Caco-2 (cell line): ENCODE data around the gene RGS7. TPM values are rescaled to one million over a fixed set of nuclear protein-coding genes. Genes with fewer than 3 reads are reported as not detected.

Experiments
- BruUV-seq: library from RNA; stranded (reverse); fragments of 400-500 nt; replicated peaks from 2 replicates; lab custom pipeline; 2021; lab: Mats Ljungman, UMichigan
- CTCF ChIA-PET: fragments of 300-600 bp; sonication (Branson Sonifier 250); formaldehyde crosslinking; loops from one replicate; lab custom pipeline; 2022; ENCODE audit warnings: antibody characterized with exemption; lab: Charles Lee
- POLR2A ChIA-PET: fragments of 300-600 bp; sonication (Branson Sonifier 250); formaldehyde crosslinking; loops from one replicate; lab custom pipeline; 2022; ENCODE audit warnings: antibody characterized with exemption; lab: Charles Lee
- DNase-seq, 2 experiments: peaks; one replicate each; pipeline versions ENCODE4 v3.0.0 to v3.0.0-alpha.2; 2020 to 2022
- H3K27me3 ChIP-seq: replicated peaks from 2 replicates; pipeline ENCODE4 v1.6.0; 2011; ENCODE audit warnings: low read length; ENCODE audit not compliant: control insufficient read depth, insufficient read depth
- H3K36me3 ChIP-seq: 2 replicates; pipeline ENCODE4 v1.5.1; 2011; ENCODE audit warnings: low read length; ENCODE audit not compliant: control insufficient read depth, insufficient read depth
- H3K4me1 ChIP-seq: fragments of 250-450 bp; sonication (Bioruptor Pico); 2 replicates; pipeline ENCODE4 v1.5.1; 2020; ENCODE audit warnings: mild to moderate bottlenecking
- H3K4me3 ChIP-seq: 2 replicates; pipeline ENCODE4 v1.5.1; 2011; ENCODE audit warnings: low read depth, mild to moderate bottlenecking, control low read depth, low read length
- H3K9me3 ChIP-seq: fragments of 250-450 bp; sonication (Bioruptor Pico); 2 replicates; pipeline ENCODE4 v1.5.1; 2020; ENCODE audit warnings: mild to moderate bottlenecking, moderate library complexity
- H3K27ac Mint-ChIP-seq: one replicate; pipeline ENCODE4 v1.8.0; 2022; ENCODE audit warnings: mixed read lengths; ENCODE audit not compliant: unreplicated experiment
- H3K27me3 Mint-ChIP-seq: one replicate; pipeline ENCODE4 v1.8.0; 2022; ENCODE audit warnings: mixed read lengths; ENCODE audit not compliant: insufficient read depth, unreplicated experiment
- H3K36me3 Mint-ChIP-seq: one replicate; pipeline ENCODE4 v1.8.0; 2022; ENCODE audit warnings: mild to moderate bottlenecking, mixed read lengths; ENCODE audit not compliant: insufficient read depth, unreplicated experiment
- H3K4me1 Mint-ChIP-seq: one replicate; pipeline ENCODE4 v1.8.0; 2022; ENCODE audit warnings: low read depth, mixed read lengths; ENCODE audit not compliant: unreplicated experiment
- H3K4me3 Mint-ChIP-seq: one replicate; pipeline ENCODE4 v1.8.0; 2022; ENCODE audit warnings: mild to moderate bottlenecking, moderate library complexity, mixed read lengths; ENCODE audit not compliant: unreplicated experiment
- H3K9me3 Mint-ChIP-seq: one replicate; pipeline ENCODE4 v1.8.0; 2022; ENCODE audit warnings: mixed read lengths; ENCODE audit not compliant: unreplicated experiment
- intact Hi-C: fragments of 100-400 bp; cut with micrococcal nuclease; formaldehyde crosslinking; loops from one replicate; pipeline ENCODE4 v1.10.0; 2022; ENCODE audit not compliant: unreplicated experiment
- total RNA-seq: library from RNA; stranded (reverse); gene quantifications from 2 replicates; pipeline ENCODE4 v1.2.3, GENCODE V29; 2022
- TF ChIP-seq, protein P1 (sequence below), 2 experiments: fragments of 200-600 bp in 1 of 2; IDR thresholded peaks; 1 replicate in 1 of 2; 2 replicates in 1 of 2; pipeline versions ENCODE4 v1.5.1 to v1.8.0; 2011 to 2022; ENCODE audit warnings: antibody characterized with exemption in 1 of 2, control low read depth in 1 of 2, inconsistent platforms in 1 of 2, low read depth in 1 of 2, low read length in 1 of 2, mild to moderate bottlenecking in 1 of 2, moderate library complexity in 1 of 2; ENCODE audit not compliant: insufficient read depth in 1 of 2, severe bottlenecking in 1 of 2, unreplicated experiment in 1 of 2

Gene RGS7
- total RNA-seq, 1 experiment from 2014 or later, result not detected

- ChIA-PET CTCF (no interaction called here), POLR2A (no interaction called here)
- intact Hi-C loops, result no loop called here
- Histone ChIP-seq H3K4me3 (no peak overlapping the region), H3K9me3 (no peaks in the 10 kb centered on the region), H3K36me3 (no peaks in the 10 kb centered on the region), H3K4me1 (peaks cover 17% of the 10 kb centered on the region), H3K27me3 (no peaks in the 10 kb centered on the region)
- Mint-ChIP-seq H3K4me3 (no peak overlapping the region), H3K4me1 (peaks cover 7% of the 10 kb centered on the region), H3K27ac (no peak overlapping the region), H3K36me3 (no peaks in the 10 kb centered on the region), H3K9me3 (no peaks in the 10 kb centered on the region), H3K27me3 (no peaks in the 10 kb centered on the region)
- DNase-seq, result no peak
- TF ChIP-seq, protein P1, sequence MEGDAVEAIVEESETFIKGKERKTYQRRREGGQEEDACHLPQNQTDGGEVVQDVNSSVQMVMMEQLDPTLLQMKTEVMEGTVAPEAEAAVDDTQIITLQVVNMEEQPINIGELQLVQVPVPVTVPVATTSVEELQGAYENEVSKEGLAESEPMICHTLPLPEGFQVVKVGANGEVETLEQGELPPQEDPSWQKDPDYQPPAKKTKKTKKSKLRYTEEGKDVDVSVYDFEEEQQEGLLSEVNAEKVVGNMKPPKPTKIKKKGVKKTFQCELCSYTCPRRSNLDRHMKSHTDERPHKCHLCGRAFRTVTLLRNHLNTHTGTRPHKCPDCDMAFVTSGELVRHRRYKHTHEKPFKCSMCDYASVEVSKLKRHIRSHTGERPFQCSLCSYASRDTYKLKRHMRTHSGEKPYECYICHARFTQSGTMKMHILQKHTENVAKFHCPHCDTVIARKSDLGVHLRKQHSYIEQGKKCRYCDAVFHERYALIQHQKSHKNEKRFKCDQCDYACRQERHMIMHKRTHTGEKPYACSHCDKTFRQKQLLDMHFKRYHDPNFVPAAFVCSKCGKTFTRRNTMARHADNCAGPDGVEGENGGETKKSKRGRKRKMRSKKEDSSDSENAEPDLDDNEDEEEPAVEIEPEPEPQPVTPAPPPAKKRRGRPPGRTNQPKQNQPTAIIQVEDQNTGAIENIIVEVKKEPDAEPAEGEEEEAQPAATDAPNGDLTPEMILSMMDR (IDR thresholded peaks at IDR 0.05; ENCODE audit: insufficient read depth in 1 of 2, low read depth in 1 of 2, low read length in 1 of 2, severe bottlenecking in 1 of 2, unreplicated experiment in 1 of 2), result no peak
- no TSS peak for BruUV-seq
Observed at GRCh38 chr1:240833075-240833474, 523.9 kb downstream of the RGS7 start.

DNA sequence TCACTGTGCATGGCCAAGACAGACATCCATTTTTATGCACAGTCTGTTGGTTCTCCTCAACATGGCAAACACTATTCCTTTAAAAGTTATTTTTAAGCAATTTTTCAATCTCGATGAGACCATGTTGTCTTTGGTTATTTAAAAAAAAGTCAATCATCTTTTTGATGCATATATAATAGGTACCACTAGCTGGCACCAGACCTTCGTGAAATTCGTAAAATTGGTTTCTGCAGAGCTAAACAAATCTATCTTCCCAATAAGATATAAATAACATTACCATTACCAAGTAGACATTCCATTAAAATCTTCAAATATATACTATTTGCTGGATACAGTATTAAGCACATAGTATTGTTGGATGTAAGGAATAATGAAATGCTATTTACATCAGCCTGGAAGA lies 525.1 kb downstream of the RGS7 start:
- H3K9me3 ChIP-seq, result no peaks in the 10 kb centered on the region
- Mint-ChIP-seq H3K4me3 (no peak overlapping the region), H3K4me1 (peaks cover 7% of the 10 kb centered on the region), H3K27ac (no peak overlapping the region), H3K36me3 (no peaks in the 10 kb centered on the region), H3K9me3 (no peaks in the 10 kb centered on the region), H3K27me3 (no peaks in the 10 kb centered on the region)
- BruUV-seq, result no TSS peak
- no peaks in the 10 kb centered on the region for H3K36me3 ChIP-seq
- intact Hi-C loops, result loop anchor here (1.0 kb wide), 2 partner anchors 49 to 67 kb away; no protein-coding TSS in a partner anchor
- H3K4me1 ChIP-seq, result peaks cover 17% of the 10 kb centered on the region
- DNase-seq, result no peak
- TF ChIP-seq, protein P1 (IDR thresholded peaks at IDR 0.05; ENCODE audit: insufficient read depth in 1 of 2, low read depth in 1 of 2, low read length in 1 of 2, severe bottlenecking in 1 of 2, unreplicated experiment in 1 of 2), result no peak
- ChIA-PET CTCF (no interaction called here), POLR2A (no interaction called here)
- H3K4me3 ChIP-seq, result no peak overlapping the region
- no peaks in the 10 kb centered on the region for H3K27me3 ChIP-seq

DNA sequence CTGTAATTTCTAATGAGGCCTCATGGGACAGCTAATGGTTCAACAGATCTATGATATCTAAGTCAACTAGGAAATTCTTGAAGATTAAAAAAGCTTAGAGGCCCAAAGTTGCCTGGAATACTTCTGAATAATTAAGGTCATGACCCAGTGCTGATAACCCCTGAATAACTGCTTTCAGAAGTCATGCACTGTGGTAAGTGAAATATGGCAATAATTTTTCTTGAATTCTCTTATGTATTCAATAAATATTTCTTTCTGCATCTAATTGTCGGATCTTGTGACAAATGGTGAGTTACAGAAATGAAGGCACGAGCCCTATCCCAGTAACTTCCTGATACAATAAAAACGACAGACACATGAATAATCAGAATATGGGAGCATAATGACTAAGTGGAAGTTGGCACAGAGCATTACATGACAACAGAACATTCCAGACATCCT lies 525.8 kb downstream of the RGS7 start:
- Mint-ChIP-seq H3K4me1 (peaks cover 7% of the 10 kb centered on the region), H3K27me3 (no peaks in the 10 kb centered on the region), H3K36me3 (no peaks in the 10 kb centered on the region), H3K4me3 (no peak overlapping the region), H3K27ac (no peak overlapping the region), H3K9me3 (no peaks in the 10 kb centered on the region)
- H3K4me3 ChIP-seq, result no peak overlapping the region
- H3K4me1 ChIP-seq, result peaks cover 17% of the 10 kb centered on the region
- no peaks in the 10 kb centered on the region for H3K36me3 ChIP-seq
- no TSS peak for BruUV-seq
- TF ChIP-seq, protein P1 (IDR thresholded peaks at IDR 0.05; ENCODE audit: insufficient read depth in 1 of 2, low read depth in 1 of 2, low read length in 1 of 2, severe bottlenecking in 1 of 2, unreplicated experiment in 1 of 2), result no peak
- intact Hi-C loops, result loop anchor here (1.0 kb wide), 2 partner anchors 48 to 66 kb away; no protein-coding TSS in a partner anchor
- H3K9me3 ChIP-seq, result no peaks in the 10 kb centered on the region
- POLR2A ChIA-PET, result no interaction called here
- CTCF ChIA-PET, result no interaction called here
- DNase-seq, result peak in 1 of 2 experiments; percentile 8
- H3K27me3 ChIP-seq, result no peaks in the 10 kb centered on the region
